SH-SY5Y (cell line): ENCODE data around the gene SCD5.

ENCODE experiments used
- GATA2 ChIP-seq: IDR thresholded peaks from 2 replicates; pipeline ENCODE4 v1.6.1; 2011; ENCODE audit warnings: mild to moderate bottlenecking, low read depth, low read length
- GATA3 ChIP-seq: IDR thresholded peaks from 2 replicates; pipeline ENCODE4 v1.6.1; 2011; ENCODE audit warnings: low read depth, mild to moderate bottlenecking, low read length, moderate library complexity

Gene SCD5

DNA sequence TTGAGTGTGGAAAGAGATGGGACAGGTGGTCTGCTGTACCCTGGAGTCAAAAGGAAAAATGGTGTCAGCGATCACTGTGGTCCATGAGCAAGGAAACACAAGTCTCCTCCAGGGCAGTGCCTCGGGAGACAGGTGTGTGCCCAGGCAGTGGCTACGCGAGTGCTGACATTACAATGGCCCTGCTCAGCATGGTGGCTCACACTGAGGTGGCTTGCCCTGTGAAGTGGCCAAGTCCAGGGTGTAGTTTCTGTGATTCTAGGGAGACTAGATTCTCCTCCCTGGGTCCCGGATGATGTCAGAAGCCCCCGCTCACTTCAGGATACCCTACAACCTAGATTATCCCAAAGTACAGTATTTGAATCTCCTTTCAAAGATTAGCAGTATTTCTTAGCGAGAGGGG, 192.0 kb downstream of the SCD5 start:
- no peak for TF ChIP-seq GATA3
- TF ChIP-seq GATA2: no peak

DNA sequence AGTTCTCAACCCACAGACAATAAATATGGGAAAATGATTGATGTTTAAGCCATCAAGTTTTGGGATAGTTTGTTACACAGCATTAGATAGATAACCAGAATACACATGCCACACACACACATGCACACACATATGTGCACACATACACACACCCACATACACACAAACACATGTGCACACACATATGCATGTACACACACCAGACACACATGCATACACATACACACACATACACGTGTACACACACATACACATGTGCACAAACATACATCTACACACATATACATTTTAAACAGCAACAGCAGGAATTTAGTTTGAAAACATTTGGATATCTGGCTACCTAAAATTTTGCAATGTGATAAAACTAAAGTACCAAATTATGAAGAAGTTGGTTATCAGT, 194.1 kb downstream of the SCD5 start:
- no peak for TF ChIP-seq GATA3
- no peak for TF ChIP-seq GATA2

DNA sequence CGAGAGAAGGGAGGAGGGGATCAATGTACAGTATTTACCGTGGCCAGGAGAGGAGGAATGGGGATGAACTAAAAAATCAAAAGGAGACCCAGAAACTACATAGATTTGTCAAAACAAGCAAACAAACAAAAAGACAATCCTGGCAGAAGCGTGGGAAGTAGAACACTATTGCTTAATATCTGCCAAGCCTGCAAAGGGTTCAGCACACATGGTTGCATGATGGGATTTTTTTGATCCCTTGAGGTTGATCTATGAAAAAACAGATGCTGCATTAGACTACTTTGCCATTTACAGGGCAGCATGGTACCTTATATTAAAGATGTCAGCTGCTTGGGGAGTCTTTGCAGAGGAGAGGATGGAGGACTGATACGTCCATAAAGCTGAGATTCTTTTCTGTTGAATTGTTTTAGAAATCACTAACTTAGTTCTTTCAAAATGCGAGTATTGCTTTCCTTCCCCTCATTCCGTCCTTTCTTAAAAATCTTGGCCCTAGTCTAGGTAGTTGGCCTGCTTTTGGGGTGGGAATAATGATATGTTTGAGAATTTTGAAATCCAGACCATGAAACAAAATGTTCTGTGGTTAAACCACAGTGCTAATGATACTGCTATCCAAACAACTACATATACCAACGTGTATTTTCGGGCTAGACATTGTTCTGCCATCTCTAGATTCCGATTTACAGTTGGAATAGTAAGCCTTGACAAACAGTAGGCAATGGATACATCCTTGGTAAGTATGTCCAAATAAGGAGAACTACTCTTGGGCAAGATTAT, 197.2 kb downstream of the SCD5 start:
- TF ChIP-seq GATA3: no peak
- no peak for TF ChIP-seq GATA2

DNA sequence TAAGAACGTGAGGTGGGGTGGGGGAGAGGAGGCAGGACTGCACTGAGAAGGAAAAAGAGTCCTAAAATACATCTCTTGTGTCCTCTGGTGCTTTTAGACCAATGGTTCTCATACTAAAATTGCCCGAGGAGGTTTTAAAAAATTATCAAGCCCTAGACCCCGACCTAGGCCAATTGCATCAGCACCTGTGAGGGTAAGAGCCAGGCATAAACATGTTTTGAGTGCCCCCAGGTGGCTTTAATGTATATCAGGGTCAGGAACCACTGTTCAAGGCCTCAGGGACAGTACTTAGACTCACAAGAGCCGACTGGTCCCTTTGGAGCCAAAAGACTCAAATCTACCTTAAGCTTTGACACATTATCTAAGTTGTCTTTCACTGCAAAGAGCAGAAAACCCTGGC, 199.3 kb downstream of the SCD5 start:
- TF ChIP-seq GATA3 (no peak), GATA2 (no peak)

DNA sequence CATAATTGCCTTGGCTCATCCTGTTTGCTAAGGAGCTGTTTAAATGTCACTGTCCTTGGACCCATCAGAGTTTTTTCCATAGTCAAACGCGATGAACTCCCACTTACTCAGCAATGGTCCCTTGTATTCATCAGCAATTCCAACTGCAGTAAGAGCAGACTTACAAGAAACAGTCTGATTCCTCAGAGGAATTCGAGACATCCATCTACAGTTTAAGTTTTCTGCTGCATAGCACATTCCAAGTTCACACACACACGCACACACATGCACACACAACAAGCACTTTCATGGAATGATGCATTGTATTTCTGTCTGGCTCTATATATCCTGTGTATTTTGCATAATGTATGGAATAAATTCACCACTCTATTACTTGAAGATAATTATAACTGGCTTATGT, 204.1 kb downstream of the SCD5 start:
- no peak for TF ChIP-seq GATA3

DNA sequence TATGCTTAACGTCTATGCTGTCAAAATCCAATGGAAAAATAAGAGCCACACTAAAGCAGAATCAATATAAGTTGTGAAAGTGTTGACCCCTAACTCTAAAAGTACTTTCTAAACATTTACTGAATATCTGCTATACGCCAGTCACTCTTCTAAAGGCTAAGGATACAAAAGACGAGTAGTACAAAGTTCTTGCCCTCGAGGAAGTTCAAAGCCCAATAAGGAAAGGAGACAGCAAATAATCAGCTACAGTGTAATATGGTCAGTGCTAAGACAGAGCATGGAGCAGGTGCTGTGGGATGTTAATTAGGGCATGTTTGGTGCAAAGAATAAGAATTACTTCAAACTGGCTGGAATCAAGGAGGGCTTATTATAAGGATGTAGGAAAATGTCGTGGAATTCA, 205.2 kb downstream of the SCD5 start:
- TF ChIP-seq GATA3: no peak
- no peak for TF ChIP-seq GATA2

DNA sequence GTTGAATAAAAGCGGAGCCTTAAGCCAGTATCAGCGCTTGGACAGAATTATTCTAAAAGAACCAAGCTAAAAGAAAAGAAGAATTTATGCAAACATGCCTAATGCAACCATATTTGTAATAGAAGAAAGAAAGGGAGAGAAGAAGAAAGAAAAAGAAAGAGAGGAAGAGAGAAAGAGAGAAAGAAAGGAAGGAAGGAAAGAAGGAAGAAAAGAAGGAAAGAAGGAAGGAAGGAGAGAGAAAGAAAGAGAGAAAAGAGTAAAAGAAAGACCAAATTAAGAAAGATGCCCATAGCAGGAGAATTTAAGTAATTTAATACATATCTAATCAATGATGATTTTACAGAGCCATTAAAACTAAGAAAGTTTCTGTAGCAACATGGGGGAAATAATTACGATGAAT, 206.0 kb downstream of the SCD5 start:
- TF ChIP-seq GATA2 (no peak), GATA3 (no peak)

DNA sequence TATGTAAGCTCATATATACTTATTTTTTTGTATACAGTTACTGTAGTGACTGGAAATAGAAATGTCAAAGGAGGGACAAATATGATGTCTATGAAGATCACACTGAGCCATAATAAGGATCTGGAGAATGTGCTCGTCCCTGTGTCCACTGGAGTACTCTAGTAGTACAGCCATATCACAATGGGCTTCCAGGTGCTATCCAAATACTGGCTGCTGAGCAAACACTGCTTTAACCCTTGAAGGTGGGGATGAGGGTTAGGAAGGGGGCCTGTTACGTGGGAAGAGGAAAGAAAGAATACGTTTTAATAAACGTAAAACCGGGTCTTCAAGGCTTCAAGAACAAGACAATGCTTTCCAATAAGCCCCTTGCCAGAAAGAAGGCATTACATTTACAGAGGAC, 207.0 kb downstream of the SCD5 start:
- TF ChIP-seq GATA3 (no peak), GATA2 (no peak)

DNA sequence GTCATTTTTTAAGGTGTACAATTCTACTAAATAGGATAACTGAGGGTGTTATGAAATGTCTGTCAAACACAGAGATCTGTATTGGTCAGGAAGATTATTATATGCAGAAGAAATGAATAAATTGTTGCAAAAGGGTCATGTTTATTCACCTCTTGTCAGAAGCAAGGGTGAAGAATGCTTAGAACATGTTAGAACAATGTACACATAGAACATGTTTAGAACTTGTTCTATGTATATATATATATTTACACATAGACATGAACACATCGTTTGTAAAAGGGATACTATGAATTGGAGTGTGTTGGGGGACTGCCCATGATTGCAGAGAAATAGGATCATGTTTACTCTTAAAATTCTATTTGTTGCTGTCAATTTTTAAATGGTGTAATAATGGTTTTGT, 208.8 kb downstream of the SCD5 start:
- TF ChIP-seq GATA3: no peak
- TF ChIP-seq GATA2: no peak

DNA sequence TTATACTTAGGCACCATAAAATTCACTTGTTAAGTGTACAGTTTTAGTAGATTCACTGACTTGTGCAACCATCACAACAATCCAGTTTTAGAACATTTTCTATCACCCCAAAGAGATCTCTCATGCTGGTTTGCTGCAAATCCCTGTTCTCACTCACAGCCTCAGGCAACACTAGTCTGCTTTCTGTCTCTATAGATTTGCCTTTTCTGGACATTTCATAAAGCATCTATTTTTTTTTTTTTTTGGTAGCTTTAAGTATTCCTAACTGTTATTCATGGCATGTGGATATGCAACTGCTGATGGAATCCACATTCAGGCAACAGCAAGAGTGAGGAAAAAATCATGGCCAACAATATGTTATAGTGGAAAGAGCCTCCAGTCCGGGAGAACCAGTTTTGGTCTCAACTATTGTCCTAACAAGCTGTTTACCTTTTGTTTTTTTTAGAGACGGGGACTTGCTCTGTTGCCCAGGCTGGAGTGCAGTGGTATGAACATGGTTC, 209.8 kb downstream of the SCD5 start:
- TF ChIP-seq GATA3 (no peak), GATA2 (no peak)

DNA sequence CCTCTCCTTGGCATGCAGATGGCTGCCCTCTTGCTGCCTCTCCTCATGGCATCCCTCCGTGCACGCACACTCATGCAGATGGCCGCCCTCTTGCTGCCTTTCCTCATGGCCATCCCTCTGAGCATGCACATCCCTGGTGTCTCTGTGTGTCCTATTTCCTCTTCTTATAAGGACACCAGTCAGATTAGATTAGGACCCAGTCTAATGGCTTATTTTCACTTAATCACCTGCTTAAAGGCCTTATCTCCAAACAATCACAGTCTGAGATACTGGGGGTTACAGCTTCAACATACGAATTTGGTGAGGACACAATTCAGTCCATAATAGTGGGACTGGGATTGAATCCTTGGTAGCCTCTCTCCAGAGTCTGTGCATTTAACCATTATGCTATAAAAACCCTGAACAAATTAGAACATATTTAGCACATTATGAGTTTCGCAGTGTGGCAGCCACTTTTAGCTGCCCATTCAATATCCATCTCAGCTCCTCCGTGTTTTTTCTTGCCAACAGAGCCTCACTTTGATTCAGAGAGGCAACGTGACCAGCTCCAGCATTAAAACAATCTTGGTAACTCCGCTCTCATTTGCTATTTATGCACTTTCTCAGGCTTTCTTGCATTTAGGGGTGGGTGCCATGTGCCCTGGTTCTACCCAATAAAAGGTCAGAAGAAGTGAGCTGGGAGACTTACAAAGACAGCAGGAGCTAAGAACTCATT, 210.6 kb downstream of the SCD5 start:
- peak; percentile 9; the same call in 1 of the 2 replicates for TF ChIP-seq GATA2
- TF ChIP-seq GATA3: no peak

DNA sequence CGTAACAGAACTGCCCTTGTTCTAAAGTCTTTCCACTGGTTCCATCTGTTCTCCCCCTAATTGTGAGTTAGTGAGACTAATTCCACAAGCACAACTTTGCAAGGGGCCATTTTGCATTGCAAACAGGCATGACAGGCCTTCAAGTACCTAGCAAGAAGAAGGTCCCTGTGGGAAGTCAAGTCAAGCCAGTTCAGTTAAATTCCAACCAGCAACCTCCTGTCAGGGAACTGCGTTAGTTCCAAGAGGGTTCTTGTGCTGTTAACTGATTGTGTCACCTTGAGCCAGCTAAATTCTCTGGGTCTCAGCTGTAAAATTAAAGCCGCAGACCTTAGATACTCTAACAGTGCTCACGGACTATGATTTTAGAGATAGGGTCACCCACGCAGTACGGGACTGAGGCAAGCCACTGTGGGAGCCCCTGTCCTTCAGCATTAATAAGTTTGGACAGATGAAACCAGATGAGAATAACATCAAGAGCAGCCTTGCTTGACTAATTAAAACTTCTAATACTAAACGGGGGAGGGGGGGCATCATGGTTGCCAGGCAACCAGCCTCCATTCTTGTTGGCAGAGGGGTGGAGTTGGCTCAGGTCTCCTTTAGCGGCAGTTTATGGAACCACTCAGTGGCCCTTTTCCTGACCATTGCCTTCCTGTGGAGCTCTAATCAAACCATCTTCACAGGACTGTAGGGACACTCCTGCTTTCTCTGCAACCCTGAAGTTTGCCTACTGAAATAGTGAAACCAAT, 212.7 kb downstream of the SCD5 start:
- TF ChIP-seq GATA2 (no peak), GATA3 (no peak)

DNA sequence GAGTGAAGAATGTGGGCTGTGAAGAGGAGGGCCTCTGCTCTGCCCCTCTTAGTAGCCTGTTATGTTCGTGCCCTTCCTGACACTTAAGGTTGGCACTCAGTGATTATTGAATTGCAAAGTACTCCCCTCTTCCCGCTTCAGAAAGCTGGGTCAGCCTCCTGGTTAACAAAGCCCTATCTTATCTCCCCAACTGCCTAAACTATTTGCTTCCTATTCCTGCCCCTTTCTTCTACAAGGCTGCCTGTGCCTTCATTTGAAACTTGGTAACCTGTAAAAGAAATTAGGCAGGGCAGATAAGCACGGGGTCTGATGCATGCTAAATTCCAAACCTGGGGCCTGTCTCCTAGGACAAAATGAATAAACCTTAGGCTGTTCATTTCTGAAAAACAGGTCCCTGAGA, 213.7 kb downstream of the SCD5 start:
- TF ChIP-seq GATA2: no peak
- no peak for TF ChIP-seq GATA3

DNA sequence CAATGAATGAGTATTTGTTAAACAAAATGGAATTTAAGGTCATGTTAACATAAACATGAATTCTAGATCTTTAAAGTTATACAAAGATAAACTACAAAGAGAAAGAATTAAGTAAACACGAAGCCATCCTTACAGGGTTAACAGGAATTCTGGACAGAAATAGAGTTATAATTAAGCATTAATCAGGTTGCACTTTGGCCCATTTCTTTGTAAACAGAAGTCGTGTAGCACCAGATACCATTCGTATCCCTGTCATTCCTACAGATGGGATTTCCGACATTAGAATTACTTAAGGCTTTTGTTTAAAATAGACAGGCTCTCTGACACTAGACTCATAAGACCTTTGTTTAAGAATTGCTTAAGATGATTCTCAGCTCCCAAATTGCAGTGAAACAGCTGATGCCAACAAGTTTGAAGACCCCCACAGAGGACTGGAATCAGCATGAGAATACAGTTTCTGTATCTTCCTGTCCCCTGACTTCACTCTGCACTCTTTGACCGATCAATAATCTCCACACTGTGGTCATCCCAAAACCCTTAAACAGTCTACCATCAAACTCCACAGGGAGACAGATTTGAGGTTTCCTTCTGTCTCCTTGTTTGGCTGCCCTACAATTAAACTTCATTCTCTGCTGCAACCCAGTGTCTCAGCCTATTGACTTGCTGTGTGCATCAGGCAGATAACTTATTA, 214.6 kb downstream of the SCD5 start:
- TF ChIP-seq GATA2: no peak
- TF ChIP-seq GATA3: no peak
